PFSK-1 (cell line): Measurements from ENCODE around the gene CCDC93.

Experiments used
- FOXP2 ChIP-seq: optimal IDR thresholded peaks from 2 replicates; pipeline ENCODE3; 2011; ENCODE audit warnings: borderline replicate concordance, control low read depth, inconsistent platforms; ENCODE audit not compliant: insufficient read depth; ENCODE audit errors: extremely low read length, extremely low read depth
- POLR2AphosphoS5 ChIP-seq: IDR thresholded peaks from 2 replicates; pipeline ENCODE4 v1.6.1; 2012; ENCODE audit warnings: low read depth, mild to moderate bottlenecking, control low read depth, low read length, moderate library complexity
- REST ChIP-seq, 2 experiments: IDR thresholded peaks; 2 replicates each; pipeline versions ENCODE4 v1.6.1 to v1.8.0; 2011 to 2012; ENCODE audit warnings: low read depth in 2 of 2, low read length in 2 of 2, control low read depth in 1 of 2, inconsistent platforms in 1 of 2, mild to moderate bottlenecking in 1 of 2, moderate library complexity in 1 of 2; ENCODE audit not compliant: insufficient read depth in 1 of 2
- SIN3A ChIP-seq: IDR thresholded peaks from 2 replicates; pipeline ENCODE4 v1.6.1; 2012; ENCODE audit warnings: mild to moderate bottlenecking, low read length, moderate library complexity, borderline replicate concordance; ENCODE audit not compliant: insufficient read depth
- TAF1 ChIP-seq: IDR thresholded peaks from 2 replicates; pipeline ENCODE4 v1.6.1; 2012; ENCODE audit warnings: low read length, control low read depth, borderline replicate concordance; ENCODE audit not compliant: insufficient read depth

CCDC93 gene

GRCh38 chr2:117941693-117942092, 72.2 kb downstream of the CCDC93 start:
- TF ChIP-seq REST (IDR thresholded peaks at IDR 0.05; ENCODE audit: insufficient read depth in 1 of 2, low read depth in 2 of 2, low read length in 2 of 2) (no peak), TAF1 (no peak), POLR2AphosphoS5 (no peak), SIN3A (no peak), FOXP2 (no peak)

DNA sequence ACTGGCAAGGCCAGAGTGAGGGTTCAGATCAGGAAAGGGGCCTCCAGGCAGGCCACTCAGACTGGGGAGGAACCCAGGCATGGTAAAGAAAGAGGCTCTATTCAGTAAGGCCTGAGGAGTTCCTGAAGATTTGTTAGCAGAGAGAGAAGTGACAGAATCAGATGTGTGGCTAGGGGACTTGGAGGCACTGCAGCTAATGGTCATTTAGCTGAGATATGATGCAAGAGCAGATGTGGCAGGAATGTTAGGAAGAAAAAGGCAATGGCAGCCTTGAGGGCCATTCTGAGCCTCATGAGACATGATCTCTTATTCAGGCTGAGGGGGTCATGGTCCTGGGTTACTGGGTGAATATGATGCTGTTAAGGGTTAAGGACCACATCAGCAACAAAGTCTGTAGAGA, 73.4 kb downstream of the CCDC93 start:
- TF ChIP-seq FOXP2 = no peak
- TF ChIP-seq TAF1 = no peak
- no peak for TF ChIP-seq REST (IDR thresholded peaks at IDR 0.05; ENCODE audit: insufficient read depth in 1 of 2, low read depth in 2 of 2, low read length in 2 of 2)
- TF ChIP-seq SIN3A = no peak
- TF ChIP-seq POLR2AphosphoS5 = no peak

- TF ChIP-seq TAF1 = no peak
- TF ChIP-seq FOXP2 = no peak
- no peak for TF ChIP-seq REST (IDR thresholded peaks at IDR 0.05; ENCODE audit: insufficient read depth in 1 of 2, low read depth in 2 of 2, low read length in 2 of 2)
- no peak for TF ChIP-seq SIN3A
- no peak for TF ChIP-seq POLR2AphosphoS5
These were observed 75.3 kb downstream of the CCDC93 start for GRCh38 chr2:117938611-117939010.

GRCh38 chr2:117936871-117937428, 76.9 kb downstream of the CCDC93 start:
- TF ChIP-seq REST (IDR thresholded peaks at IDR 0.05; ENCODE audit: insufficient read depth in 1 of 2, low read depth in 2 of 2, low read length in 2 of 2) = no peak
- no peak for TF ChIP-seq POLR2AphosphoS5
- TF ChIP-seq FOXP2 = no peak
- TF ChIP-seq TAF1 = no peak
- no peak for TF ChIP-seq SIN3A

- no peak for TF ChIP-seq REST (IDR thresholded peaks at IDR 0.05; ENCODE audit: insufficient read depth in 1 of 2, low read depth in 2 of 2, low read length in 2 of 2)
- no peak for TF ChIP-seq SIN3A
- TF ChIP-seq TAF1 = no peak
These were observed 77.9 kb downstream of the CCDC93 start for GRCh38 chr2:117935954-117936353.
